GM18909 (cell line): ENCODE results near the gene UBE2N.
"Not testable (repeated sequence)": the region's sequence is repeated elsewhere in the genome, so short reads cannot be mapped to it uniquely, and the experiment has no call there.

ENCODE experiments used
- ATAC-seq: cut with Tn5 transposase; IDR thresholded peaks from one replicate; pipeline ENCODE4 v1.9.1; 2021; ENCODE audit warnings: mild to moderate bottlenecking; ENCODE audit not compliant: unreplicated experiment, poor library complexity

Gene UBE2N

GRCh38 chr12:93415723-93416464 lies 25.9 kb downstream of the UBE2N start:
- ATAC-seq, result no peak

GRCh38 chr12:93413064-93413463 lies 28.7 kb downstream of the UBE2N start:
- no peak for ATAC-seq

GRCh38 chr12:93412396-93412795 lies 29.4 kb downstream of the UBE2N start:
- ATAC-seq, result not testable (repeated sequence)

DNA sequence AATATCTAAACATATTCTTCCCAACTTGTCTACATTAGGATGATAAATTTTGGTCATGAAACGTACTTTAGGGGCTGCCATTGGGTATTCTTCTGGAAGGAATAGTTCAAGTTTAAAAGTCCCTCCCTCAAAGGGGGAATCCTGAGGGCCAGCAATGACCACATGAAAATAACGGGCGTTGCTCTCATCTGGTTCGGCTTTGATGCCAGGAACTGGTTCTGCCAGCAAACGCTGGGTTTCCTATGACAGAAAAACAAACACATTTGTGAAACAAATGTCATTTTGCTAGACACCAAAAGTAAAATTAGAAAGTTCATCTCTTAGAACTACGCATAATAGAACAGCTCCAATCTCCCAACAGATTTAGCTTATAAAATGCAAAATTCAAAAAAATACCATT lies 30.7 kb downstream of the UBE2N start:
- ATAC-seq, result not testable (repeated sequence)

DNA sequence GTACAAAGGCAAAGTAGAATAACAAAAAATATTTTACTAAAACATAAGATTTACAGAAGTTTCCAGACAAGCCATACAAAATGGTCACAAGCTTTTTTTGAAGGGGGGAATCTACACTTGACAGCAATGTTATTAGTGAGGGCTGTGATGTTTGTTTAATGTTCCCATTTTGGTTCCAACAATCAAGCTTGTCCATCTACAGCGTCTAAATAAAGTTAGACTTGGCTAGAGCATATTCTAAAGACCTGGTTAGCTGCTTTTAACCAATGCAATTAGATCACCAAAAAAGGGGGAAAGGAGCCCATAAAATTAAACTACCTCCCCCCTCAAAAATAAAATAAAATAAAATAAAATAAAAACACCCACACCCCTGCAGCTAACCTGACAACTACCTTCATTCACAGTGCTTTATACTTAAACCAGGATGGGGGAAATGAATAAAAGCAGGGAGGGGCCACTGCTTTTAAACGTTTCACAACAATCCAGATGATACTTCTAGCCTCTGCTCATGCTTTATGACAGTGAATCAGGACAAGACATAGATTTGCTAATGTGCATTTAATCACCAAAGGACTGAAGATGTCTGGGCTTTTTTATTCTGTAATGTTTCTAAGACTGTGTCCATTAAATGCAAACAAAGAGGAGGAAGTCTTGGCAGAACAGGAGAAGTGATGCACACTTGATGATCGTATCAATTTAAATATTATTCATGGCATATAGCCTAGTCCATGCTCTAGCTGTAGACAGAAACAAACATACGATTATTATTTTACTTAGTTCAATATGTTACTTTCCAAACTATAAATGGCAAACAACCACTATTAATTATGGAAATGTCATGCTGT lies 32.2 kb downstream of the UBE2N start:
- not testable (repeated sequence) for ATAC-seq

- ATAC-seq, result no peak
Observed at GRCh38 chr12:93408813-93409212, 32.9 kb downstream of the UBE2N start.

DNA sequence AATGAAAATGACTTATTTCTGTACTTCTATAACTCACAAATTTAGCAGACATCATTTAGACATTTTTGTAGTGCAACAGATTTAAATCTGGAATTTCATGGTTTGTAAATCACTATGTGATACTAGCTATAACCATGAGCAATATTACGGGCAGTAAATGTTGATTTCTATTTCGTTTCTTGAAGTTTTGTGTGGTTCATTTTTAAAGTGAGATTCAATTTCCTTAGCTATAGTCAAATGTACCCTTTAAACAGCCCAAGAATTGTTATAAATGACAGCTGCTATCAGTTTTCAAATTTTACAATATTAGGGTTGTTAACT lies 33.8 kb downstream of the UBE2N start:
- no peak for ATAC-seq

DNA sequence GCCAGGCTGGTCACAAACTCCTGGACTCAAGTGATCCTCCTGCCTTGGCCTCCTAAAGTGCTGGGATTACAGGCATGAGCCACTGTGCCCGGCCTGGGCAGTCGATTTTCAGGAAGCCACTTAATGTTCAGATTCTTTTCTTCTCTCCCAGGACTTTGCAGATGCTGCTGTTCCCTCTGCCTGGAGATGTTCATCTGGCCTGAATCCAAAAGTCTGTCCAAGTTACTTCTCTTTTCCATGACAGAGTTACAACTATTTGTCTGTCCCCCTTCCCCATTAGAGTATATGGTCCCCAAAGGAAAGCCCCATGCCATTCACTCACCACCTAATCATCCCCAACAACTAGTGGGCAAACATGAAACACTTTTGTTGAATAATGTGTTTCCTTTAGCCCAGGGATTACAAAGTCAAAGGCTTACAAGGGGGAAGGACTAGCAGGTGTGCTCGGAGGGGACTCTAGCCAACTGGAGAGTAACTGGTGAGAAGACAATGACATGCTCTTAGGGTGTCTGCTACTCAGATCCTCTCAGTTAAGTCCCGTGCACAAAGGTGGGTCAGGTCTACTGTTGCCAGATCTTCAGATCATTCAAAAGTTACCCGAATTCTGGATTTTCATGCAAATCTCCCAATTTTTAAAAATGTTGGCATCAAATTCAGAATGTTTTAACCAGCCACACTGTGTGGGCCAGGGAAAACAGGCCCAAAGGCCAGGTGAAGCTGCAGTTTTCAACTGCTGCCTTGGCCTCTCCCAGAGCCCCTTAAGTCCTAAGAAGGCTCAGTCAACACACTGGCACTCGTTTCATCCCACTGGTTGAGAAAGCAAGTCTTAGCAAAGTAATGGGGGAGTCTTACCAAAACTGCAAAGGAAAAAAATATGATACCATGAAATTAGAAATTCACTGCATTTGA lies 34.4 kb downstream of the UBE2N start:
- no peak for ATAC-seq

DNA sequence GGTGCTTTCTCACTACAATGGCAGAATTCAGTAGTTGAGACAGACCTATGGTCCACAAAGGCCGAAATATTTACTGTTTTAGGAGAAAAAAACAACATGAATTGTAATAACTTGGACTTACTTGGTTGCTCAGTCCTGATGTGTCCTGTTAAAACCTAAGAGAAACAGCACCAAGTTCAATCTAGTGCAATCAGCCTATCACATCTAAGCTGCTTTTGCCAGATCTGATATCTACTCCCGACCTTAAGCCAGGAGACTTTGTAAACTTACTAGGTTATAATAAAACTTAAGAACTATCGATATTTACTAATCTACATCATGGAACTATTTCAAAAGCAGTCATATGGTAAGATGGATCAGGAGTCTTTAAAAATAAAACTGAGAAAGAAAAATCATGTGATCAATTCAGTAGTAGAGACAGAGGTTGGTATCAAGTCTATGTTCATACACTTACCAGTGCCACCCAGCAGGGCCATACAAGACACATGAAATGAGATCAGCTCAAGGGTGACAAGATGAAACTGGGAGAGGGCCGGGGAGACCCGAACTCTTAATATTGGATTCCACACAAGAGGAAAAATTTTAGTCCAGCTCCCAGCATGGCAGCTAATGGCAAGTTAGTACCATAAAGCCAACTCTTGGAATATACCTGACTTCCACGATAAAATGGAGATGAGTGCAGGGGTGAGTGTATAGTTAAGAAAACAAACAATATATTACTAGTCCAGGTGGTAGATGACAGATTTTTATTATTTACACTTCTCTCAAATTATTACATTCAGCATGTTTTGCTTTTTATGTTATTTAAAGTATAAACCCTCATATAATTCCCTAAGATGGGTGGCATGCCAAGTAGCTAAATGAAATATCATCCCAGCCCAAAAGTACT lies 36.5 kb downstream of the UBE2N start:
- no peak for ATAC-seq

DNA sequence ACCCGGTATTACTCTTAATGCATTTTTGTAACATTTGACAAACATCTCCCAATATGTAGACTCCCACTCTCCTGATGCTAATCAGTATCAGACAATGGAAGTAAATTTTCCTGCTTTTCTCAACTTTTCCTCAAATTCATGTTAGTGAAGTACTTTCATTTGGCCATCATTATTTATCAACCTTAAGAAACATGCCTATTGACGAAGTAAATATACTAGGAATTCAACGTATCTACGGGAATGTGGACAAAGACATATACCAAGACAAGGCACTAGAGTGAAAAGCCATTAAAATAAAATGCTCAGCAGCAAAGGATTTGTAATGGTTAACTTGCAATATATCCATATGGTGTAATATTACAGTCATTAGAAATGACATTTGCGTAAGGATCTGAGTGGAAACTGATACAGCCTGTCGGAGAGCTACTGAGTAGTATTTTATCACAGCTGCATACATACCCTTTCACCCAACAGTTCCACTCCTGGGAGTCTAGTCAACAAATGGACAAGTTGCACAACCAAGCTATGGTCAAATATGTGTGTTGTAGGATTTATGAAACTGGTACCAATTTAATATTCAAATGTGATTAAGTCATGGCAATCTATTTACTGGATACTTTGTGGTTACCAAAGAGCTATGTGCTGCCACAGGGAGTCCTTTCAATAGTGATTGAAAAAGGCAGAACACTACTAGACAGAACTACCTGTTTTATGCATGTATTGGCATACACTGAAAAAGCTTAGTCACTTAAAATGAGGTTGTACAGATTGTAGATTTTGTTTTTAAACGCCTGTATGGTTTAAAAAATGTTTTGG lies 37.6 kb downstream of the UBE2N start:
- ATAC-seq, result no peak

DNA sequence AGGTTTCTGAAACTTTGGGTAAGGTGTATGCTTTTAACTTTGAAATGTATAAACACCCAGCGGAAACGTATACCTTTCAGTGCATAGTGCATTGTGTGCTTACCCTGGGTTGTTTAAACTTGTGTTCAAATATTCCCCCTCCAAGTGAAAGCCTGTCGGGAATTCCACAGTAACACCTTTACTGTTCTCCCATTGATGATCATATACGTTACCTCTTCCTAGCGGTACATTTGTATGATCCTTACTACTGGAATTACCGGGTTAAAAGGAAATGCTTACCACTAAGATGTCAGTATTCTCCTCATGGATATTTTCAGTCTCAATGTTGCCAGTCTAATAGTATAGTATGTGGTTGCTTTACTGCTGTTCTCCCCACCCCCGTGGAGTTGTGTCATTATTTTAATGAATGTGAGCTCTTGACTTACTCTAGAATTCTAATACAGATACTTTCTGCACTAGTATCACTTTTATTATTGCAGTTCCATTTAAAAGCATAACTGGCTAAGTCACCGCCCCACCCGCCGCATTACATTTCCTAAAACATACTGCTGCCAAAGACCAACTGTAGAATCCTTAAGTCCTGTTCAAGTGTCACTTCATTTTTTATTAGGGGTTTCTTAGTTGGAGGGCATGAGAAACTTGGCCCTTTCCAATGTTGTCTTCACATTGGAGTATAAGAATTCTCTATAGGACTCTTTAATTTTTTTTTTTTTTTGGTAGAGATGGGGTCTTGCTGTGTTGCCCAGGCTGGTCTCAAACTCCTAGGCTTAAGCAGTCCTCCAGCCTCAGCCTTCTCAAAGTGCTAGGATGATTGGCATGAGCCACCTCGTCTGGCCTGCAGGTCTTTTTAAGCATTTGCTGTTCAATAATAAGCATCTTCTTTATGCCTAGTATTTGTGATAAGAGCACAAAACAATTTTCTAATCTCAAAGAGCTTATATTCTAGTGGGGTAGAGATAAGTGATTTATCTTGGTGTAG lies 39.1 kb downstream of the UBE2N start:
- no peak for ATAC-seq

- peak; percentile 84 for ATAC-seq
Observed at GRCh38 chr12:93399183-93399863, 42.4 kb downstream of the UBE2N start.

- no peak for ATAC-seq
Observed at GRCh38 chr12:93397412-93397811, 44.3 kb downstream of the UBE2N start.

DNA sequence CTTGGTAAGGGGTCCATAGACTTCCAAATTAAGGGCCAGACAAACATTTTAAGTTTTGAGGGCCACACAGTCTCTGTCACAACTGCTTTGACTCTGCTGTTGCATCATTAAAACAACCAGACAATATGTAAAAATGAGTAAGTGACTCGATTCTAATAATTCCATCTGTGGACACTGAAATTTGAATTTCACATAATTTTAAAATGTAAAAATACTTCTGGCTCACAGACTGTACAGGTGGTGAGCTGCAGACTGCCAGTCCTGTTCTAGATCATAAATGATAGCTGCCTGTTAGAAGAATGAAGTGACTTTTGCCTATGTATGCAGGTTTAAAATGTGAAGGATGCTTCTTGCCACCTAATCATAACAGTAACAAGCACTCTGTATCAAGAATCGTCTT lies 48.3 kb downstream of the UBE2N start:
- ATAC-seq, result no peak

- no peak for ATAC-seq
Observed at GRCh38 chr12:93390549-93391297, 51.0 kb downstream of the UBE2N start.

DNA sequence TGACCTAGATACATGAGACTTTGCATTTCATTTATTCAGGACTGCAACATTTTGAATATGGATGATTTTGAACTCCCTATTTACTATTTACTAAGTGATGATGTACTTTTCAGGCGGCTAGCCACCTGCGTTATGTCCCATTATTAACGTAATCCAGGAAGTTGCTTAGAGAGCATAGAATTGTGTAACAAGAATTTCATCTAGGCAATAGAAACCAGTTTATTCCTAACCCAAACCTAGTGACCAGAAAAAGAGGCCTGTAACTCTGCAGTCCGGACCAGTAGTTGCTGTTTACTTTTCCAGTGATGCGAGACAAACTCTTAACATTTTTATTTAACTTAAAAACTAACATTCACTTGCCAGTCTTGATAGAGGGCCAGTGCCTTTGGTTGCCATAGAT lies 51.7 kb downstream of the UBE2N start:
- no peak for ATAC-seq

GRCh38 chr12:93387780-93388179 lies 54.0 kb downstream of the UBE2N start:
- ATAC-seq, result peak; percentile 45
